ENCODE measurements around the gene GPR39.

Gene GPR39

GRCh38 chr2:132415256-132415914 is 1.2 kb upstream of the GPR39 start:
- no peak for DNase-seq

- DNase-seq, result no peak
Observed at GRCh38 chr2:132415915-132416722, 486 bp upstream of the GPR39 start.

- DNase-seq, result no peak
Observed at GRCh38 chr2:132417430-132418035, 928 bp downstream of the GPR39 start.

- no peak for DNase-seq
Observed at GRCh38 chr2:132419235-132419634, 2.6 kb downstream of the GPR39 start.

- no peak for DNase-seq
Observed at GRCh38 chr2:132419941-132420340, 3.3 kb downstream of the GPR39 start.

GRCh38 chr2:132420816-132421805 is 4.5 kb downstream of the GPR39 start:
- no peak for DNase-seq

GRCh38 chr2:132422736-132423135 is 6.1 kb downstream of the GPR39 start:
- DNase-seq, result no peak

GRCh38 chr2:132424526-132425121 is 8.0 kb downstream of the GPR39 start:
- no peak for DNase-seq

- DNase-seq, result no peak
Observed at GRCh38 chr2:132426033-132426432, 9.4 kb downstream of the GPR39 start.

- no peak for DNase-seq
Observed at GRCh38 chr2:132426656-132427055, 10.1 kb downstream of the GPR39 start.

GRCh38 chr2:132429351-132429750 is 12.7 kb downstream of the GPR39 start:
- DNase-seq, result no peak

GRCh38 chr2:132429941-132430573 is 13.5 kb downstream of the GPR39 start:
- no peak for DNase-seq

- DNase-seq, result no peak
Observed at GRCh38 chr2:132430895-132431294, 14.3 kb downstream of the GPR39 start.

GRCh38 chr2:132437852-132438669 is 21.5 kb downstream of the GPR39 start:
- no peak for DNase-seq

- no peak for DNase-seq
Observed at GRCh38 chr2:132438691-132439090, 22.1 kb downstream of the GPR39 start.

GRCh38 chr2:132439703-132440398 is 23.2 kb downstream of the GPR39 start:
- no peak for DNase-seq

- DNase-seq, result no peak
Observed at GRCh38 chr2:132441051-132441450, 24.4 kb downstream of the GPR39 start.

GRCh38 chr2:132442278-132442677 is 25.7 kb downstream of the GPR39 start:
- DNase-seq, result no peak

GRCh38 chr2:132443106-132443505 is 26.5 kb downstream of the GPR39 start:
- DNase-seq, result no peak

GRCh38 chr2:132446444-132446843 is 29.8 kb downstream of the GPR39 start:
- DNase-seq, result no peak
